ENCODE results near the gene NUAK2.

The NUAK2 gene

DNA sequence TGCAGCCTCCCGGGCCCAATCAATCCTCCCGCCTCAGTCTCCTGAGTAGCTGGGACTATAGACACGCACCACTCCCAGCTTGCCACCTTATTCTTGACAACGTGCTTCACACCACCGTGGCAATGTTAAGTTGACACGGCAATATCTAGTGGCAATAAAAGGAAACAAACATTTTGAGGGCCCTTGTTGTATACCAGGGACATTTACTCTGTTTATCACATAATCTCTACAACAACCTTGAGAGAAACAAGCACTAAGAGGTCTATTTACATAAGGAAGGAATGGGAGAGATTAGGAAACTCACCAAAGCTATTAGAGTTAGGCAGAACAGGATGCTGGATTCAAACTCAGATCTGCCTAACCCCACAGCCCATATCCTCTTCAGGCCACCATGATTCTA, 32.1 kb upstream of the NUAK2 start:
- TF ChIP-seq, protein P1, sequence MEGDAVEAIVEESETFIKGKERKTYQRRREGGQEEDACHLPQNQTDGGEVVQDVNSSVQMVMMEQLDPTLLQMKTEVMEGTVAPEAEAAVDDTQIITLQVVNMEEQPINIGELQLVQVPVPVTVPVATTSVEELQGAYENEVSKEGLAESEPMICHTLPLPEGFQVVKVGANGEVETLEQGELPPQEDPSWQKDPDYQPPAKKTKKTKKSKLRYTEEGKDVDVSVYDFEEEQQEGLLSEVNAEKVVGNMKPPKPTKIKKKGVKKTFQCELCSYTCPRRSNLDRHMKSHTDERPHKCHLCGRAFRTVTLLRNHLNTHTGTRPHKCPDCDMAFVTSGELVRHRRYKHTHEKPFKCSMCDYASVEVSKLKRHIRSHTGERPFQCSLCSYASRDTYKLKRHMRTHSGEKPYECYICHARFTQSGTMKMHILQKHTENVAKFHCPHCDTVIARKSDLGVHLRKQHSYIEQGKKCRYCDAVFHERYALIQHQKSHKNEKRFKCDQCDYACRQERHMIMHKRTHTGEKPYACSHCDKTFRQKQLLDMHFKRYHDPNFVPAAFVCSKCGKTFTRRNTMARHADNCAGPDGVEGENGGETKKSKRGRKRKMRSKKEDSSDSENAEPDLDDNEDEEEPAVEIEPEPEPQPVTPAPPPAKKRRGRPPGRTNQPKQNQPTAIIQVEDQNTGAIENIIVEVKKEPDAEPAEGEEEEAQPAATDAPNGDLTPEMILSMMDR (IDR thresholded peaks at IDR 0.05; ENCODE audit: low read depth, low read length, missing control alignments) = no peak
- no peak for DNase-seq (ENCODE audit: extremely low read depth, low read depth)
- H3K4me3 ChIP-seq (replicated peaks; ENCODE audit: low read depth, low read length) = no peak overlapping the region

DNA sequence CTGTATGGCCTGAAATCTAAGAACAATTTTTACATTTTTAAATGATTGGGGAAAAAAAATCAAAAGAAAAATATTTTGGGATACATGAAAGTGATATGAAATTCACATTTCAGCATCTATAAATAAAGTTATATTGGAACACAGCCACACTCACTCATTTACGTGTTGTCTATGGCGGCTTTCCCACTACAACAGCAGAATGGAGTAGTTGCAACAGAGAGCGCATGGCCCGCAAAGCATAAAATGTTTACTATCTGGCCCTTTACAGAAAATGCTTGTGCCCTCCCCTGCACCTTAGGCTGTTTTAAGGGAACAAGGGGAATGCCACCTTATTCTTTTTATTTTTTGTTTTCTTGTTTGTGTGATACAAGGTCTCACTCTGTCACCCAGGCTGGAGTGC, 31.6 kb upstream of the NUAK2 start:
- no peak for DNase-seq (ENCODE audit: extremely low read depth, low read depth)
- TF ChIP-seq, protein P1 (IDR thresholded peaks at IDR 0.05; ENCODE audit: low read depth, low read length, missing control alignments) = no peak
- H3K4me3 ChIP-seq (replicated peaks; ENCODE audit: low read depth, low read length) = no peak overlapping the region

DNA sequence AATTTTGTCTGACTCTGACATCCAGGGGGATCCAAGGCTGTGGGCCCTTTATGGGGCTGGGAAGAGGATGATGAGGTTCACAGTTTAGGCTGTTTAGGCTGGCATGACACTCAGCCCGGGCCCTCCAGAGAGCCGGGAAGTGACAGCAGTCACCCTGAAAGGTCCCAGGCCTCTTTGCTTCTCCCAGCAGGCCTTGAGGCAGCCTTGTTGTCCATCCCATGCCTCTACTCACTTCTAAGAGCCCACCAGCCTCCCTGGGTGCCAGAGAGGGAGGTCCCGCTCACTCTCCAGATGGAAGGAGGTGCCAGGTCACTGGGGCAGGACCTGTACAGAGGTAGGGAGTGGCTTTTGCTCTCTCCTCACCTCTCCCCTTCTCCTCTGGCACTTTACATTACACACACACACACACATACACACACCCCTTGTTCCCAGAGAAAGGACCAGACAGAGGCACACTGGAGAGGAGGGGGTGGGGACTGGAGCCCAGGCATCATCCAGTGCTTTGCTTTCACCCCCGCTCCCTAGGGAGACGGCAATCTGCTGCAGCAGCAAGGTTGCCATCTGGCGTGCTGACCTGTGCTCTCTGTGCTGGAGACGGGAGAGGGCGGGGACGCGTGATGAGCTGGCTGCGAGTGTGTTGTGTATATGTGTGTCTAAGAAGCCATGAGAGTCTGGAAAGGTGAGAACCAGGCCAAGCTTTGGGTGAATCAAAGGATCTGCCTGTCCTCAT, 30.6 kb upstream of the NUAK2 start:
- no peak for DNase-seq (ENCODE audit: extremely low read depth, low read depth)
- TF ChIP-seq, protein P1 (IDR thresholded peaks at IDR 0.05; ENCODE audit: low read depth, low read length, missing control alignments) = no peak

DNA sequence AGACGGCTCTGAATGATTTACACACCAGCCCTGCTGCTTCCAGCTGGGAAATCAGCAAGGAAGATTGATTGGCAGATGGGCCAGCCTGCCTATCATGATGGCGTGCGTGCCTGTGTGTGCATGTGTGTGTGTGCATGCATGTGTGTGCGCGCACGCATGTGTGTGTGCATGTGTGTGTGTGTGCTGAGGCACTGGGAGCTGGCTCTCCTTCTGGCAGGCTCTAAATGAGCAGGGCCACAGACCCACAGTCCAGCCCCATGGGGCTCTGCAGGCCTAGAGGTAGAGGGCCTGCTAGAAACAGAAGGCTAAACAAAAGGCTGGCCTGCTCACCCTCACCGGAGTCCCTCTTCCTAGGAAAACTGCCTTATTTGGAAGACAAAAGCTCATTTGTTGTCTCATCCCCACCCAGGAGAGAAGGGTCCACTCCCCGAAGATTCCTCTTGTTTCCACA, 29.2 kb upstream of the NUAK2 start:
- no peak for DNase-seq (ENCODE audit: extremely low read depth, low read depth)
- H3K4me3 ChIP-seq (replicated peaks; ENCODE audit: low read depth, low read length) = no peak overlapping the region
- TF ChIP-seq, protein P1 (IDR thresholded peaks at IDR 0.05; ENCODE audit: low read depth, low read length, missing control alignments) = no peak

More for the DNA sequence above, 30.6 kb upstream of the NUAK2 start:
- H3K4me3 ChIP-seq (replicated peaks; ENCODE audit: low read depth, low read length) = no peak overlapping the region

DNA sequence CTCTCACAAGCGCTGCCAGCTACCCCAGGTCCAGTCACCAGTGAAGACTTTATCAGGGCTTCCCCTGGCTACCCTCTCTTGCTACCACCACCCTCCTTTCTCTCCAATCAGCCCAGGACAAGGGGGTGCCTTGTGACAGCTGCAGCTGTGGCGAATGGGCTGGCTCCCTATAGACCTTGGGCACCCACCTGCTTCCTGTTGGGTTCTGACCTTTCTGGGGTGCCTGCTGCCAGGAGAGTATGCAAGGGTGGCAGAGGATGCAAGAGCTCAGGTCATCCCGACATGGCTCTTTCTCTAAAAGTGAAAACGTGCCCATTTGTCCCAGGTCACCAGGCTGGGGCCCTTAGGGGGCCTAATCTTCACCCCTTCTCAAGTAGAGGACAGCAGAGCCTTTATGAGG, 28.6 kb upstream of the NUAK2 start:
- H3K4me3 ChIP-seq (replicated peaks; ENCODE audit: low read depth, low read length) = no peak overlapping the region
- TF ChIP-seq, protein P1 (IDR thresholded peaks at IDR 0.05; ENCODE audit: low read depth, low read length, missing control alignments) = no peak
- no peak for DNase-seq (ENCODE audit: extremely low read depth, low read depth)

DNA sequence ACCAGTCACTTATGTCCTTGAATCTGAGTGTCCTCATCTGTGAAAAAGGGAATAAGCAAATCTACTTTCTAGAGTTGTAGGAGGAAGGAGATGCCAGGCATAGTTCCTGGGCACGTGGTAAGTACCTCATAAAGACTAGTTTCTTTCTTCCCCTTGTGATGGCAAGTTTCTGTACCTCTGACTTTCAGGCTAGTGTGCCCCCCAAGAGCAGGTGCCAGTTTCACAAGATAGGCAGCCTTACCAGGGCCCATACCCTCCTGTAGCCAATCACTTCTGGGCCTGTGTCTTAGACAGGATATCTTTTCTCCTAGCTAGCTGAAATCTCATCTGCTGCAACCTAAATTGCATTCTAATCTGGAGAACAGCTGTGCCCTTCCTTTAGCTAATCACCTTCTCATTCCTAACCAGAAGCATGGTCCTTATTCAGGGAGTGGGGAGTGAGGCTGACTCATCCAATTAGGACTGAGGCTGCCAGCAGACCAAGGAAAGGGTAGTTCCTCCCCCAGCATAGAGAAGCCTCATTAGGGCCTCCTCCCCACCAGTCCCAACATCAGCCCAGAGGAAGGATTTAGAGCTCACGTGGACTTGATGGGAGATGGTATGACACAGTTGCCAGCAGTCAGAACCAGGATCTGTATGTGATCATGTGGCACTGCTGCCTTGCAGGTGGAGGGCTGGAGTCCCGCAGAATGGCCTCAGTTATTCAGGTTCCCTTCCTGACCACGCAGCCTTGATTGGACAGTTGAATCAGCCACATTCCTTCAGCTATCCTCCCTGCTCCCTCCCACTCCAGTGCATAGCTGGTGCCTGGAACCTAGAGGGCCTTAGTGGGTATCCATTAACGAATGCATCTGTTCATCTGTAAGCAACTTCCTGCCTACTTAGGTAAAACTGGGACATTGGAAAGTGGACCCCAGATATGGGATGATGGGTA, 27.3 kb upstream of the NUAK2 start:
- TF ChIP-seq, protein P1 (IDR thresholded peaks at IDR 0.05; ENCODE audit: low read depth, low read length, missing control alignments) = no peak
- H3K4me3 ChIP-seq (replicated peaks; ENCODE audit: low read depth, low read length) = no peak overlapping the region
- no peak for DNase-seq (ENCODE audit: extremely low read depth, low read depth)

Data from HFF-Myc (cell line).